PFSK-1 (cell line): Measurements from ENCODE around the gene ENO2.

ENCODE experiments used
- FOXP2 ChIP-seq: optimal IDR thresholded peaks from 2 replicates; pipeline ENCODE3; 2011; ENCODE audit warnings: borderline replicate concordance, control low read depth, inconsistent platforms; ENCODE audit not compliant: insufficient read depth; ENCODE audit errors: extremely low read length, extremely low read depth
- POLR2AphosphoS5 ChIP-seq: IDR thresholded peaks from 2 replicates; pipeline ENCODE4 v1.6.1; 2012; ENCODE audit warnings: low read depth, mild to moderate bottlenecking, control low read depth, low read length, moderate library complexity
- SIN3A ChIP-seq: IDR thresholded peaks from 2 replicates; pipeline ENCODE4 v1.6.1; 2012; ENCODE audit warnings: mild to moderate bottlenecking, low read length, moderate library complexity, borderline replicate concordance; ENCODE audit not compliant: insufficient read depth
- TAF1 ChIP-seq: IDR thresholded peaks from 2 replicates; pipeline ENCODE4 v1.6.1; 2012; ENCODE audit warnings: low read length, control low read depth, borderline replicate concordance; ENCODE audit not compliant: insufficient read depth
- TF ChIP-seq, protein P1 (sequence below), 2 experiments: IDR thresholded peaks; 2 replicates each; pipeline versions ENCODE4 v1.6.1 to v1.8.0; 2011 to 2012; ENCODE audit warnings: low read depth in 2 of 2, low read length in 2 of 2, control low read depth in 1 of 2, inconsistent platforms in 1 of 2, mild to moderate bottlenecking in 1 of 2, moderate library complexity in 1 of 2; ENCODE audit not compliant: insufficient read depth in 1 of 2

ENO2 gene

DNA sequence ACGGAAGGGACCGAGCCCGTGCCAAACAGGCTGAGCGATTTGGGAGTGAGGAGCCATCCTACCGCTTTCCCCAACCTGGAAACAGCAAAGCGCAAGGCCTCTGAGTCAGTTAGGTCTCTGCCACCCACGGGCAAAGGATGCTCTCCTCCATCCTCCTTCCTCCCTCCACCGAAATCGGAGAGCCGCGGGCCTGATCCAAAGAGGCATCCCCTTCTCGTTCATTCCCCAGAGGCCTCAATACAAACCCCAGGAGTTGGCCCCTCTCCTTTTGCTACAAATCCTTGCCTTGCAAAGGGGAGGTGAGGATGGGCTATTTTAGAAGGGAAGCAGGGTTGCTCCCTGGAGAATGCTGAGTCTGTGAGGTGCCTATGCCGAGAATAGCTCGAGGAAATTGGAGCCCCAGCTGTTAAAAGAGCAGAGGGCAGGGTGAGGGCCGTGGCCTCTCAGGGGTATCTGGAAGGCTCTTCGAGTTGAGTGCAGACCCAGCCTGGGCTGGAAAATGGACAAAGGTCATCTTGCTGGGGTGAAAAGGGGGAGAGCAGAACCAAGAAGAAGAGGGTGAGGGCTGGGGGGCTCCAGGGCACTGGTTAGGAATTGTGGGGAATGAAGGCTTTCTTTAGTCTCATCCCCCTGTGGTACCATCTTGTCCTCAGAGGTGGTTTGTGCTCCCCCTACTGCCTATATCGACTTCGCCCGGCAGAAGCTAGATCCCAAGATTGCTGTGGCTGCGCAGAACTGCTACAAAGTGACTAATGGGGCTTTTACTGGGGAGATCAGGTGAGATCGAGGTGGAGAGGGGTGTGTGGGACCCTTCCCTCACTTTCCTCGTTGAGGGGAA, 46.0 kb upstream of the ENO2 start:
- no peak for TF ChIP-seq POLR2AphosphoS5
- TF ChIP-seq TAF1 = no peak

DNA sequence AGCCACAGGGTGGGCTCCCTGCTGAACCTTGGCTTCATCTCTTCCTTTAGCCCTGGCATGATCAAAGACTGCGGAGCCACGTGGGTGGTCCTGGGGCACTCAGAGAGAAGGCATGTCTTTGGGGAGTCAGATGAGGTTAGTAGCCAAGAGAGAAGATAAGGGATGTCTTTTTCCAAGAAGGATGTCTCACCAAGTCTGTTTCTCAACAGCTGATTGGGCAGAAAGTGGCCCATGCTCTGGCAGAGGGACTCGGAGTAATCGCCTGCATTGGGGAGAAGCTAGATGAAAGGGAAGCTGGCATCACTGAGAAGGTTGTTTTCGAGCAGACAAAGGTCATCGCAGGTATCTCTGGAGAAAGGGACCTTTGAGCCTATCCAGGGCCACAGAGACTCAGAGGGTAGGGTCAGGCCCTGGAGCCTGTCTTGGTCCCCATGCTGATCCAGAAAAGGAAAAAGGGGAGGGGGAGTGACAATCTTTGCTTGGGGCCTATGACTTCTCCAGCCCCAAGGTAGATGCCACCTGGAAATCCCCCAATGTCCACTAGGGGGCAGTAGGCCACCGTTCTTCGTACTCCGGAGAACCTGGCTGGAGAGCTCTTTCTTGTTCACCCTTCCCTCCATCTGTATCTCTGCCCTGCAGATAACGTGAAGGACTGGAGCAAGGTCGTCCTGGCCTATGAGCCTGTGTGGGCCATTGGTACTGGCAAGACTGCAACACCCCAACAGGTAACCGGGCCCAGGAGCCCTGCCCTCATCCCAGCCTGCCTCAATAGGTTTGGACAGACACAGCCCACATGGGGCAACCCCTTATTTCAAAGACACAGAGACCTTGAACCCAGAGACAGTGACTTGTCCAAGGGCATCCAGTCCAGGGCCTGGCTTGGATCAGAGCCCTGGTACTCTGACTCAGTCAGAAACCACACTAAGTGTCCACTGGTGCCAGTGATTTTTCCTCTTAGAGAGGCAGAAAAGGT, 45.0 kb upstream of the ENO2 start:
- TF ChIP-seq, protein P1, sequence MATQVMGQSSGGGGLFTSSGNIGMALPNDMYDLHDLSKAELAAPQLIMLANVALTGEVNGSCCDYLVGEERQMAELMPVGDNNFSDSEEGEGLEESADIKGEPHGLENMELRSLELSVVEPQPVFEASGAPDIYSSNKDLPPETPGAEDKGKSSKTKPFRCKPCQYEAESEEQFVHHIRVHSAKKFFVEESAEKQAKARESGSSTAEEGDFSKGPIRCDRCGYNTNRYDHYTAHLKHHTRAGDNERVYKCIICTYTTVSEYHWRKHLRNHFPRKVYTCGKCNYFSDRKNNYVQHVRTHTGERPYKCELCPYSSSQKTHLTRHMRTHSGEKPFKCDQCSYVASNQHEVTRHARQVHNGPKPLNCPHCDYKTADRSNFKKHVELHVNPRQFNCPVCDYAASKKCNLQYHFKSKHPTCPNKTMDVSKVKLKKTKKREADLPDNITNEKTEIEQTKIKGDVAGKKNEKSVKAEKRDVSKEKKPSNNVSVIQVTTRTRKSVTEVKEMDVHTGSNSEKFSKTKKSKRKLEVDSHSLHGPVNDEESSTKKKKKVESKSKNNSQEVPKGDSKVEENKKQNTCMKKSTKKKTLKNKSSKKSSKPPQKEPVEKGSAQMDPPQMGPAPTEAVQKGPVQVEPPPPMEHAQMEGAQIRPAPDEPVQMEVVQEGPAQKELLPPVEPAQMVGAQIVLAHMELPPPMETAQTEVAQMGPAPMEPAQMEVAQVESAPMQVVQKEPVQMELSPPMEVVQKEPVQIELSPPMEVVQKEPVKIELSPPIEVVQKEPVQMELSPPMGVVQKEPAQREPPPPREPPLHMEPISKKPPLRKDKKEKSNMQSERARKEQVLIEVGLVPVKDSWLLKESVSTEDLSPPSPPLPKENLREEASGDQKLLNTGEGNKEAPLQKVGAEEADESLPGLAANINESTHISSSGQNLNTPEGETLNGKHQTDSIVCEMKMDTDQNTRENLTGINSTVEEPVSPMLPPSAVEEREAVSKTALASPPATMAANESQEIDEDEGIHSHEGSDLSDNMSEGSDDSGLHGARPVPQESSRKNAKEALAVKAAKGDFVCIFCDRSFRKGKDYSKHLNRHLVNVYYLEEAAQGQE (IDR thresholded peaks at IDR 0.05; ENCODE audit: insufficient read depth in 1 of 2, low read depth in 2 of 2, low read length in 2 of 2) = no peak
- no peak for TF ChIP-seq FOXP2
- no peak for TF ChIP-seq TAF1
- TF ChIP-seq POLR2AphosphoS5 = no peak
- TF ChIP-seq SIN3A = no peak

DNA sequence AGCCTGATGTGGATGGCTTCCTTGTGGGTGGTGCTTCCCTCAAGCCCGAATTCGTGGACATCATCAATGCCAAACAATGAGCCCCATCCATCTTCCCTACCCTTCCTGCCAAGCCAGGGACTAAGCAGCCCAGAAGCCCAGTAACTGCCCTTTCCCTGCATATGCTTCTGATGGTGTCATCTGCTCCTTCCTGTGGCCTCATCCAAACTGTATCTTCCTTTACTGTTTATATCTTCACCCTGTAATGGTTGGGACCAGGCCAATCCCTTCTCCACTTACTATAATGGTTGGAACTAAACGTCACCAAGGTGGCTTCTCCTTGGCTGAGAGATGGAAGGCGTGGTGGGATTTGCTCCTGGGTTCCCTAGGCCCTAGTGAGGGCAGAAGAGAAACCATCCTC, 44.1 kb upstream of the ENO2 start:
- peak; percentile 50; the same call in 1 of the 2 replicates for TF ChIP-seq POLR2AphosphoS5

DNA sequence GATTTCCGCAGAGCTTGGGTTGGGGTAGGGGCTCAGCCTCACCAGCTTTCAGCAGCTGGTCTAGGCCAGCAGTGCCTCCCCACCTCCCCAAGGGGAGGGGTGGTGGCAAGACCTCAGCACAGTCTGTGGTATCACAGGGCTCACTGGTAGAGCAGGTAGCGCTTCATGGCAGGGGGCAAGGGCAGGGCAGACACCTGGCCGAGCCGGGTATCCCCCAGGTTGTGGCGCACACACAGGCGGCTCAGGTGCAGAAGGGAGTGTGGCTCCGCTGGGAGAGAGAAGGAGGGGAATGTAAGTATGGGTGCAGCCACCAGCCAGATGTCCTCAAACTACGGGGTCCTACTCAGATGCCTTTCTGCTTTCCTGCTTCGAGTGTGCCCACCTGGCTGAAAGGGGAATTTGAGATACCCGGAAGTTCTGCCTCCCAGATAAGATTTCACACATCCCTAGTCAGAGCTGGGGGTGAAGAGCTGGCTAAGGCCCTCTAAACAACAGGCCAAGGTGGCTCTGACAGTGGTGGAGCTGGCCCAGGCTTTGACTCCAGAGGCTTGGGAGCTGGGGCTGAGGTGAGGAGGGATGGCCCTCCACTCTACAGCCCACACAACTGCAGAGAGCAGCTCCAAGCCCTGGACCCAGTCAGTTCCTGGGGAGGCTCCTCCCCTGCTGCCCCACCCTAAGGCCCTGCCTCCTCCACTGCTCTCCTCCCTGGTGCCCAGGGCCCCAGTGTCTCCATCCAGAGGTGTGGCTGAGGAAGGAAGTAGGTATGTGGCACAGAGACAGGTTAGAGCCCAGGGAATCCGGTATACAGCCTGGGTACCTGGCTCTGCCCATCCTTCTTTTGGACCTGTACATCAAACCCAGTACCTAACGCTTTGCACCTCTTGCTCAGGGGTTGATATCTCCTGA, 43.1 kb upstream of the ENO2 start:
- TF ChIP-seq TAF1 (no peak), POLR2AphosphoS5 (peak; percentile 83)

DNA sequence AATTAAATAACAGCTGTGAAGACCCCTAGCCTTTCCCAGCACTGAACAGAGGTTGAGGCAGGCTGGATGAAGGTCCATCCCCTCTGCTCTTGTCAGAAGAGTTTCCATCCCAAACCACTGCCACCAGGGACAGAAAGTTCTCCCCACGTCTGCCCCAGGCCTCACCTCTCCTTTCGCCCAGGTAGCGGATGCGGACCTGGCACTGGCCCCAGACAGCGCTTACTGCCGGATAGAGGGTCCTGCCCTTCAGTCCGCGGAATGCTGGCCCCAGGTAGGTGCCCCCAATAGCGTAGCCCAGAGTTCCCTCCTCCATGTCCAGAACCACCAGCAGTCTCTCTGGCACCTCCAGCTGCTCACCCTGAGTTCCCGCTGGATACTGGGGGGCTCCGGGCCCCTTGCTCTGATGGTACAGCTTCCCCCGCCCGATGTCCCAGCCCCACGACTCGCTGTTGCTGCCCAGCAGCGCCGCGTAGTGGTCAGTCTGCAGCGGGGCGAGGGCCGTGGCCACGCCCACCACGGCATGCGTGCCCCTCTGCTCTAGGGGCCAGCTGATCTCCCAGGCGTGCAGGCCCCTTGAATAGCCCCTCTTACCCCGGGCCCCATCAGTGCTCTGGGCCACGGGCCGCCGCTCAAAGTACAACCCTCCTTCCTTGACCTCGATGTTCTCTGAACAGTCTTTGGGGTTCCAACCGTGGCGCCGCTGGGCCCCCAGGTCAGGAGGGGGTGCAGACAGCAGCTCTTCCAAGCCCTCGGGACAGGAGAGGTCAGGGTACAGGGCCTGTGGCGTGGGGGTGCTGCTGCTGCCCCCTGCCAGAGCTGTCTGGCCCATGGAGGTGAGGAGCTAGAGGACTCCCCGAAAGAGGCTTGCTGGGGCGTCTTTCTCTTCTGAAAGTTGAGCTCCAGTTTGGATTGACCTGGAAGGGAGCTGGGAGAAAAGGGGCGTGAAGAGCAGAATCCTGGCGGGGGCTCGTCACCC, 42.0 kb upstream of the ENO2 start:
- TF ChIP-seq FOXP2 = no peak
- peak; percentile 53; the same call in 1 of the 2 replicates for TF ChIP-seq POLR2AphosphoS5
- TF ChIP-seq SIN3A = peak; percentile 97
- TF ChIP-seq TAF1 = no peak; the same call in 1 of the 2 replicates

DNA sequence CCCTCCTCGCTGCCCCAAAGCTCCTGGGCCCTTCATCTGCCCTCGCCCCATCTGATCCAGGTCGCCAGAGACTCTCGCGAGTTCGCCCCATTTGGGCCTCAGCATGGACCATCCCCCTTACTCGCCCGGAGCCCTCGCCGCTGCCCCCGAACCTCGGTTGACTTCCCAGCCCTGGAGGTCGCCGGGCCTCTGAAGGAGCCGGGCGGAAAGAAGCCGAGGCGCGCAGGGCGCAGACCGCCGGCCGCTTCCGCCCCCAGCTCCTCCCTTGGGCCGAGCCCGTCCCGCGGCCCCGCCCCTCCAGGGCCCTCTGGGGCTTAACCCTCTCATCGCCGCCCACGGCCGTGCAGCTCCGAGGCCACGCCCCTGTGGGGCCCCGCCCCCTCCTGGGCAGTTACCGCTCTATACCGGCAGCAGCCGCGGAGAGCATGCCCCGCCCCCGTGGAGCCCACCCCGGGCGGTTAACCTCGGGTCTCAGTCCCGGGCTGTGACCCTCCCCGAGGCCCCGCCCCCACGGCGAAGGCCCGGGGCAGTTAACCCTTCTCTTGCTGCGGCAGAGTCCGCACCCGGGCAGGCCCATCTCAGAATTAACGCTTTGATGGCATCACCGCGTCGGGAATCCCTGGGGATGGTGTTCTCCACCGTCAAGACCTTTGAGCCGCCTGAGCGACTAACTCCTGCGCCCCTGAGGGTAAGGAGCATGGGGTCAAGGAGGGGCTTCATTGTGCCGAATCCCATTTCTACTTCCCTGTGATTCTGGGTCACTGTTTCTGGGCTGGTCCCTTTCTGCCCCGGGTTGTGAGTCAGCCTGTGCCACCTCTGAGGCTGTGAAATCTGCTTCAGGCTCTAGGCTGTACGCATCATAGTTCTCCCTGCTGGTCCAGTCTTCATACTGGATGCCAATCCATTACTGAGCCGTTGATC, 41.0 kb upstream of the ENO2 start, which contains the start of gene SPSB2:
Gene SPSB2, minus strand, starts transcription at position 210 of the 921 bp plus-strand sequence. CDS start 402 bp downstream, outside the sequence.
- peak; percentile 84; the same call in 1 of the 2 replicates for TF ChIP-seq POLR2AphosphoS5
- TF ChIP-seq, protein P1 (IDR thresholded peaks at IDR 0.05; ENCODE audit: insufficient read depth in 1 of 2, low read depth in 2 of 2, low read length in 2 of 2) = 0 out of 4 replicates have a peak, but pooled peaks of 1 of the 2 experiments have one; percentile 29
- no peak for TF ChIP-seq FOXP2
- TF ChIP-seq SIN3A = peak; percentile 81; the same call in 1 of the 2 replicates
- peak; percentile 71; the same call in 1 of the 2 replicates for TF ChIP-seq TAF1
